Measurements from ENCODE around the gene ING4. TPM values are rescaled to one million over a fixed set of nuclear protein-coding genes. Genes with fewer than 3 reads are reported as not detected.

ING4 gene
- total and polyA plus RNA-seq, 4 donors = 19.7 to 63.7 (median 44.3) TPM

DNA sequence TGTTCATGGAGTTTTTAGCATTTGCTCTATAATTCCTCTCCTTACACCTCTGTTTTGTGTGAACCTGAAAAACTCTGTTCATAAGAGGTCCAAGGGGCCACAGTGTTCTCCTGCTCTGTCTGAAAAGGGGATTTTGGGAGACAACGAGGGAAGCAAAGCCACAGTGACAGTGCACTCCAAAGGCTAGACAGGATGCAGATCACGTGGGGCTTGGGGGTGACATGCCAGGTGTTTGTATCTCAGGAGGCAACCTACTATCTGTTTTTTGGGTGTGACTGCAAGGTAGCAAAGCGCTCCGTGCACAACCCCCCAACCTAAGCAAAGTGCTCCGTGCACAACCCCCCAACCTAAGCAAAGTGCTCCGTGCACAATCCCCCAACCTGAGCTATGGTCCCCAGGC, 50.7 kb downstream of the ING4 start:
- Histone ChIP-seq H3K36me3 (ENCODE audit: control insufficient read depth in 1 of 2, insufficient read depth in 2 of 2, low read length in 1 of 2) (no peaks in the 10 kb centered on the region), H3K27me3 (ENCODE audit: control insufficient read depth in 1 of 2, insufficient read depth in 2 of 2, low read length in 1 of 2) (no peaks in the 10 kb centered on the region), H3K4me3 (ENCODE audit: low read length in 2 of 2) (no peak overlapping the region), H3K27ac (ENCODE audit: low read depth in 1 of 2, low read length in 2 of 2) (peak overlapping the region in 1 of 2 donors; percentile 83), H3K9me3 (ENCODE audit: control insufficient read depth, low read length) (no peaks in the 10 kb centered on the region), H3K4me1 (ENCODE audit: control insufficient read depth in 1 of 2, insufficient read depth in 2 of 2, low read length in 2 of 2) (peaks cover 2 to 3% of the 10 kb centered on the region in 2 donors)
- WGBS, 2 donors = 60 to 69% methylated on average over 6 of the region's 6 CpGs
- intact Hi-C loops (cut with DNase I) = loop anchor here in 1 of 2 donors (10.0 kb wide), 2 partner anchors 163 to 213 kb away; partner anchors contain the start of genes GPR162, LAG3 and P3H3
- ATAC-seq (ENCODE audit: low FRiP score) = no peak
- no peak for DNase-seq

DNA sequence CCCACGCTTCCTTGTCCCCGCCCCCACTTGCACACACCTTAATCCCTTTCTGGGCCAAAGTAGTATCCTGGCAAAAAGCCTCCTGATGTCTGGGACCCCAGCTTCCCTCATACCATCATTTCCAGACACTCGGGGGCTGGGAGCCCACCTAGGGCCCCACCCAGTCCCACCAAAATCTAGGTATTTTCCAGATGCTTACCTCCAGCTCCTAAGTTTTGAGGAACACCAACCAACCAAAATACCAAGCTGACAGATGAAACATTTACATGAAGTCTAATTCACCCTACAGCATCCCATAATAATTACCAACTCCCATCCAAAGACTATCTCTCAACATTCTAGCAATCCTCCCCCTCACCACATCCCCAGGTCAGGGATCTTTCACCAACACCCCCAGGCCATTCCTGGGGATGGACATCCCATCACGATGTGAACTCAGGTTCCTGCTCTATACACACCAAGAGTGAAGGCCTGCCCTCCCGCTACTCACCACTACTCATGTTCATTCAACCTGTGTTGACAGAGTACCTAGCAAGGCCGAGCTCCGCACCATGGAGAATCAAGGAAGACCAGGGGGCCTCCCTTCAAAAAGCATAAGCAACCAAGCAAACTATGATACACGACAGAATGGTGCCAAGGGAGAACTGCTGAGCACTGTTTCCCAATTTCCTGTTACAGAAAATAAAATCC, 54.2 kb downstream of the ING4 start:
- WGBS, 2 donors = 51 to 60% methylated on average over 8 of the region's 8 CpGs
- H3K4me1 ChIP-seq (ENCODE audit: control insufficient read depth in 1 of 2, insufficient read depth in 2 of 2, low read length in 2 of 2) = peaks cover 2 to 6% of the 10 kb centered on the region in 2 donors
- H3K27me3 ChIP-seq (ENCODE audit: control insufficient read depth in 1 of 2, insufficient read depth in 2 of 2, low read length in 1 of 2) = no peaks in the 10 kb centered on the region
- ATAC-seq (ENCODE audit: low FRiP score) = no peak
- H3K27ac ChIP-seq (ENCODE audit: low read depth in 1 of 2, low read length in 2 of 2) = peak overlapping the region in 1 of 2 donors; percentile 54
- H3K36me3 ChIP-seq (ENCODE audit: control insufficient read depth in 1 of 2, insufficient read depth in 2 of 2, low read length in 1 of 2) = no peaks in the 10 kb centered on the region
- H3K4me3 ChIP-seq (ENCODE audit: low read length in 2 of 2) = no peak overlapping the region
- intact Hi-C loops (cut with DNase I) = loop anchor here in 1 of 2 donors (5.0 kb wide), 2 partner anchors 41 to 159 kb away; partner anchors contain the start of genes NOP2 and PTMS
- H3K9me3 ChIP-seq (ENCODE audit: control insufficient read depth, low read length) = no peaks in the 10 kb centered on the region
- peak in 1 of 2 donors; percentile 57 for DNase-seq

DNA sequence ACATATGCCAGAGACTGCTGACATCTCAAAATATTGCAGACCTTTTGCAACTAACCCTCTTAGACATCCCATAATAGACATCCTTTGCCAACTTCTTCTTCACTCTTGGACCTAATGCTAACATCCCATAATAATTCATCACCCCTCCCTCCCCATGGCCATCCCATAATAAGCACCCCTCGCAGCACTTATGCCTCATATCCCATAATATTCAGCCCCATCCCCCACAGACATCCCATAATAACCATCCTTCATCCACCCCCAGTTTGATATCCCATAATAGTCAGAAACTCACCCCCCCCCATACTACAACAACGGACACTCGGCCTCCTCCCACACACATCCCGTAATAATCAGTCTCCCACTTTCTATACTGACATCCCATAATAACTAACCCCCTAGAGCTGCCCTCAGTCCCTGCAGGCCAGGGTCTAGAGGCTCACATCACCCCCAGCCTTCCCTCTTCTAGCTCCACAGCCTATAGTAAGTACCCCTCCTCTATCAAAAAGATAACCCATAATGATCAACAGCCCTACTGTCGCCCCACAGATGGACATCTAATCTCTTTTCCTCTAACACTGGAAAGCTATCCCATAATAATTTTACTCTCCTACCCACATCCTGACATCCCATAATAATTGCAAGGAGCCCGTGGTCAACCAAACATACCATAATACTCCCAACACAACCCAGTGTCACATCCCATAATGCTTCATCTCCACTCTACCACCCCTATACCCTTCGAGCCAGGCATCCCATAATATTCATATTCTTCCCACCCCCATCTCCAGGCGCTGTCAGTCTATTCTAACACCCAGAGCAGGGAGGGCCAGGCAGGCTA, 54.9 kb downstream of the ING4 start:
- DNase-seq (no peak), ATAC-seq (ENCODE audit: low FRiP score) (peak; percentile 24)
- H3K4me1 ChIP-seq (ENCODE audit: control insufficient read depth in 1 of 2, insufficient read depth in 2 of 2, low read length in 2 of 2) = peaks cover 2 to 3% of the 10 kb centered on the region in 2 donors
- no peaks in the 10 kb centered on the region for H3K9me3 ChIP-seq (ENCODE audit: control insufficient read depth, low read length)
- WGBS, 2 donors = 4% methylated on average over 8 of the region's 8 CpGs
- no peaks in the 10 kb centered on the region for H3K36me3 ChIP-seq (ENCODE audit: control insufficient read depth in 1 of 2, insufficient read depth in 2 of 2, low read length in 1 of 2)
- intact Hi-C loops (cut with DNase I) = loop anchor here in 1 of 2 donors (5.0 kb wide), 2 partner anchors 41 to 159 kb away; partner anchors contain the start of genes NOP2 and PTMS
- H3K27ac ChIP-seq (ENCODE audit: low read depth in 1 of 2, low read length in 2 of 2) = peak overlapping the region in 1 of 2 donors; percentile 54
- no peak overlapping the region for H3K4me3 ChIP-seq (ENCODE audit: low read length in 2 of 2)
- no peaks in the 10 kb centered on the region for H3K27me3 ChIP-seq (ENCODE audit: control insufficient read depth in 1 of 2, insufficient read depth in 2 of 2, low read length in 1 of 2)

DNA sequence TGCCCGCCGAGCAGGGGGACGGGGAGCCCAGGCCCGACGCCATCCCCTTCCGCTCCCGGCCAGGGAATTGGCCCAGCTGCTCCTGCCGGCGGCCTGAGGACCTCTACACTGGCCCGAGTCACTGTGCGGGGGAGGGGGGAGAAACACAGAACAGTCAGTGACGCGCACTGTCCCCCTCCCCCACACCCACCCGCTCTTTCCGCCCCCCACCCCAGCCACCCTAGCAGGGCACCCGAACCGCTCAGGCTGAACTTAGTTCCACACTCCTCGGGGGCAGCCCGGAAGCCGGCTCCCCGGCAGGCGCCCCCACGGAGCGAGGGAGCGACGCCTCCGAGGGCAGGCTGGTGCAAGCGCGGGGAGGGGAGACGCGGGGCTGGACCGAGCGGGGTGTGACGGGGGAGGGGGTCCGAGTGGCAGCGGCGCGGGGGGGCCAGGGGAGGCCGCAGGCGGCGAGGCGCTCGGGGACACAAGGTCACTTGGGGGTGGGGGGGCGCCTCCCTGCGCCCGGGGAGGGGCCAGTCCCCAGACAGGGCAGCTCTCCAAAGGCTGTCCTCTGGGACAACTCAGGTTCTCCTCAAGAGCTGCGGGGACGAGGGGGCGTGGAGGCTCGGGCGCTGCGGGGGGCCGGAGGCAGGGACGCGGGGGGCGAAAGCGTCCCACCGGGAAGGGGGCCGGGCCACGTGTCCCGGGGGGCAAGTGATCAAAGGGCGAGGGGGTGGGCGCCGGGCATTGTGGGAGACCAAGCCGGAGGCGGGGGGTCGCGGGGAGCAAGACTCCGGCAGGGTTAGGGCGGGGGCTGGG, 56.4 kb downstream of the ING4 start:
- H3K4me1 ChIP-seq (ENCODE audit: control insufficient read depth in 1 of 2, insufficient read depth in 2 of 2, low read length in 2 of 2) = peaks cover 0 to 3% of the 10 kb centered on the region in 2 donors
- peaks cover 0 to 4% of the 10 kb centered on the region in 2 donors for H3K36me3 ChIP-seq (ENCODE audit: control insufficient read depth in 1 of 2, insufficient read depth in 2 of 2, low read length in 1 of 2)
- H3K4me3 ChIP-seq (ENCODE audit: low read length in 2 of 2) = peak overlapping the region; percentile 76 to 90
- DNase-seq (peak; percentile 85 to 93), ATAC-seq (ENCODE audit: low FRiP score) (peak; percentile 65)
- H3K27ac ChIP-seq (ENCODE audit: low read depth in 1 of 2, low read length in 2 of 2) = peak overlapping the region; percentile 19 to 90
- intact Hi-C loops (cut with DNase I) = loop anchor here in 1 of 2 donors (5.0 kb wide), 2 partner anchors 39 to 161 kb away; partner anchors contain the start of genes NOP2 and PTMS
- 1% methylated on average over 59 to 70 of the region's 70 CpGs for WGBS, 2 donors
- no peaks in the 10 kb centered on the region for H3K9me3 ChIP-seq (ENCODE audit: control insufficient read depth, low read length)
- no peaks in the 10 kb centered on the region for H3K27me3 ChIP-seq (ENCODE audit: control insufficient read depth in 1 of 2, insufficient read depth in 2 of 2, low read length in 1 of 2)

DNA sequence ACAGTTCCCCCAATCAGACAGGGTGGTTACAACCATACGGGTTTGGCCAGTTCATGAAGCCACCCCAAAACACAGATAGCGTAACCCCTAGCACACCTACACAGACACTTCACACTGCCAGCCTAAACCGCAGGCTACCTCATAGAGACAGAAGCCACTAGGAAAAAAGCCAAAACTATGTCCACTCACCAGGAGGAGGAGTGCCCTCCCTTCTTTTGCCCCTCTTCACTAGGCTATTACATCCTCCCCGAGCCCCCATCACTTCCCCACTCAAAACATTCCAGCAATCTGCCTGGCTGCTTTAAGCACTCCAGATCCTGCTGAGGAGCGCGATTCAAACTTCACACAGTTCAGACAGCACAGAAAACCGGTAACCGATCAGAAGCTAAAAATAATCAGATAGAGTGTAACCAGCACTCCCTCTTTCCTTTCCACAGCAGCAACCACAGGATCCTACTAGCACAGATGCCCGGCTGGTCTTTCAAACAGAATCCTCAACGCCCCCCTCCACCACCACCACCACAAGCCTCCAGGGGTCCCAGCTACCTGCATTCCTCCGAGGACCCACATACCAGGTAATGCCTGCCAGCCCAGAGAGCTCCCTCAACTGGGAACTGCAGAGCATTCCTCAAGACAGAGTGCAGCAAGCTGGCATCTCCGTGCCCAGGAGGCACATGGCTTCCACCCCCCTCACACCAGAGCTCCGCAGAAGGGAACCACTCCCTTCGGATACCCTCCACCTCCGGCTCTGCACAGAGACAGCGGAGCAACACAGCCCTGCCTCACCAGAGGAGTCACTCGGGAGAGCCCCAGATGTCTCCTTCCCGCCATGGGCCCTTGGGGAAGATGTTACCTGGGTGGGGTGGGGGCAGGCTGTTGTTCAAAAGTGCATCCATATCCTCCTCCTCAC, 57.2 kb downstream of the ING4 start:
- 1 to 2% methylated on average over 18 of the region's 18 CpGs for WGBS, 2 donors

DNA sequence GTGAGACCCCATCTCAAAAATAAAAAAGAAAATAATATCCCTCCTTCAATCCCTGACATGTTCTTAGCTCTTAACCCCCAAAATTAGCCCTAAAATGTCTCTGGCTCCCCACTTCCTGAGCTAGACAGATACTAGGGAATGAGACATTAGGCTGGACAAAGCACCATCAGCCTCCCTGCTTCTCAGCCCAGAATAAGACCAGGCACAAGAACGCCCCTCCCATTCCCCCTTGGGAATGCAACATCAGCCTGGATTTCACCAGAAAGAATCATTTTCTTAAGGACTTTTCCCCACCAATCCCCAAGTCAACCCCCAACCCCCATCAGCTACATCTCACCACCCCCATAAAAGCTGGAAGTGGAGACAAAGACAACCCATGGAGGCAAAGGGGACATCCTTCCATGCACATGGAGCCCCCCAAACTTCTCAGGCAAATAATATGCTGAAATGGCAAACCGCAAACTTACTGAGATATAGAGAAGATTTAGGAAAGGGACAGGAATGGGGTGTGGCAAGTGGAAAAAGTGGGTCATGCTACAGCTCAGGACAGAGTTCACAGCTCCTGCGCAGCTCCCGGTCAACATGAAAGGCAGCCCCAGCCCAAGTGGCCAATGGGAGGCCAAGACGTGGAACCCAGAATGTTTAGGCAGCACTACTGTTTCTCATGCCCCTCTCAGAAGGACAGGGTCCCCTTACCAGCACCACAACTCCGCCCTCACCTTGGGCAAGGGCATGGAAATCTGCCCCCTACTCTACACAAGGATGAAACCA, 58.5 kb downstream of the ING4 start:
- Histone ChIP-seq H3K4me1 (ENCODE audit: control insufficient read depth in 1 of 2, insufficient read depth in 2 of 2, low read length in 2 of 2) (peaks cover 0 to 3% of the 10 kb centered on the region in 2 donors), H3K4me3 (ENCODE audit: low read length in 2 of 2) (no peak overlapping the region), H3K36me3 (ENCODE audit: control insufficient read depth in 1 of 2, insufficient read depth in 2 of 2, low read length in 1 of 2) (peaks cover 5 to 17% of the 10 kb centered on the region in 2 donors), H3K27me3 (ENCODE audit: control insufficient read depth in 1 of 2, insufficient read depth in 2 of 2, low read length in 1 of 2) (no peaks in the 10 kb centered on the region), H3K9me3 (ENCODE audit: control insufficient read depth, low read length) (no peaks in the 10 kb centered on the region), H3K27ac (ENCODE audit: low read depth in 1 of 2, low read length in 2 of 2) (no peak overlapping the region)
- intact Hi-C loops (cut with DNase I) = loop anchor here (5.0 kb wide), 2 partner anchors 37 to 163 kb away; partner anchors contain the start of genes NOP2 (in 2 of the 2) and PTMS (in 1 of the 2)
- 47 to 51% methylated on average over 6 of the region's 6 CpGs for WGBS, 2 donors
- no peak for ATAC-seq (ENCODE audit: low FRiP score)
- DNase-seq = peak in 1 of 2 donors; percentile 52

More for the DNA sequence above, 57.2 kb downstream of the ING4 start:
- Histone ChIP-seq H3K36me3 (ENCODE audit: control insufficient read depth in 1 of 2, insufficient read depth in 2 of 2, low read length in 1 of 2) (peaks cover 0 to 8% of the 10 kb centered on the region in 2 donors), H3K4me1 (ENCODE audit: control insufficient read depth in 1 of 2, insufficient read depth in 2 of 2, low read length in 2 of 2) (peaks cover 0 to 3% of the 10 kb centered on the region in 2 donors), H3K27ac (ENCODE audit: low read depth in 1 of 2, low read length in 2 of 2) (peak overlapping the region; percentile 19 to 43), H3K4me3 (ENCODE audit: low read length in 2 of 2) (peak overlapping the region; percentile 76 to 90), H3K27me3 (ENCODE audit: control insufficient read depth in 1 of 2, insufficient read depth in 2 of 2, low read length in 1 of 2) (no peaks in the 10 kb centered on the region), H3K9me3 (ENCODE audit: control insufficient read depth, low read length) (no peaks in the 10 kb centered on the region)
- peak; percentile 0 for ATAC-seq (ENCODE audit: low FRiP score)
- intact Hi-C loops (cut with DNase I) = loop anchor here in 1 of 2 donors (5.0 kb wide), 2 partner anchors 38 to 162 kb away; partner anchors contain the start of genes NOP2 and PTMS
- DNase-seq = no peak

DNA sequence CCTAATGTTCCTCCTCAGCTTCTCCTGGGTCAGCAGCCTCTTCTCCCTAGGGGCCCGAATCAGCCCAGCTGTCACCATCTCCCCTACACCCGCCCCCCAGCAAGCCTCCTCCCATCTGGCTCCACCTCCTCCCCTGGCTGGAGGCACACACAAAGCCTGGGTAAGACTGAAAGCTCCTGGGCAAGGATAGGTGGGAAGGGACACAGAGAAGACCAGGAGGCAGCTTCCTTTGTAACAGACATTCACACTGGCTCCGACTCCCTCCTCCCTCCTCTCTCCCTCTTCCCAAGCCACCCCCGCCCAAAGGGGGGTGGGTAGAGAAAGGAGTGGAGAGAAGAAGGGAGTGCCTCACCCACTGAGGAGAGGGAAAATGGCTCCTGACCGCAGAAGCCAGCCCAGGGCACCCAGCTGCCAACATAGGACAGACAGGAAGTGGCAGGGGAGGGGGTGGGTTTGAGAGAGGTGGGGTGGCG, 59.8 kb downstream of the ING4 start:
- DNase-seq (peak; percentile 64 to 81), ATAC-seq (ENCODE audit: low FRiP score) (no peak)
- Histone ChIP-seq H3K27ac (ENCODE audit: low read depth in 1 of 2, low read length in 2 of 2) (no peak overlapping the region), H3K4me1 (ENCODE audit: control insufficient read depth in 1 of 2, insufficient read depth in 2 of 2, low read length in 2 of 2) (peaks cover 0 to 3% of the 10 kb centered on the region in 2 donors), H3K36me3 (ENCODE audit: control insufficient read depth in 1 of 2, insufficient read depth in 2 of 2, low read length in 1 of 2) (peaks cover 15 to 20% of the 10 kb centered on the region in 2 donors), H3K27me3 (ENCODE audit: control insufficient read depth in 1 of 2, insufficient read depth in 2 of 2, low read length in 1 of 2) (no peaks in the 10 kb centered on the region), H3K4me3 (ENCODE audit: low read length in 2 of 2) (no peak overlapping the region), H3K9me3 (ENCODE audit: control insufficient read depth, low read length) (no peaks in the 10 kb centered on the region)
- 6 to 15% methylated on average over 5 to 6 of the region's 6 CpGs for WGBS, 2 donors
- intact Hi-C loops (cut with DNase I) = loop anchor here in 1 of 2 donors (5.0 kb wide), 1 partner anchor 36 kb away; the partner anchor contains the start of gene NOP2

Measured in aorta (tissue), 5 donors.